HUES6 (cell line): ENCODE results near the gene TMCO2.
A peak's percentile ranks its signal among the peaks of the same experiment; 100 is the strongest.

Experiments
- H3K27ac ChIP-seq: 2 replicates; pipeline ENCODE4 v1.7.0; 2013; ENCODE audit warnings: low read depth, mild to moderate bottlenecking, low read length, inconsistent platforms
- H3K27me3 ChIP-seq: 2 replicates; pipeline ENCODE4 v1.6.1; 2013; ENCODE audit warnings: low read length; ENCODE audit not compliant: control insufficient read depth, insufficient read depth
- H3K36me3 ChIP-seq: 2 replicates; pipeline ENCODE4 v1.6.1; 2013; ENCODE audit warnings: low read length; ENCODE audit not compliant: control insufficient read depth, insufficient read depth
- H3K4me1 ChIP-seq: 2 replicates; pipeline ENCODE4 v1.6.1; 2013; ENCODE audit warnings: low read length; ENCODE audit not compliant: control insufficient read depth, insufficient read depth
- H3K4me3 ChIP-seq: 2 replicates; pipeline ENCODE4 v1.5.1; 2013; ENCODE audit warnings: low read depth, low read length
- H3K9ac ChIP-seq: one replicate; pipeline ENCODE4 v1.6.1; 2013; ENCODE audit warnings: mild to moderate bottlenecking, low read length
- H3K9me3 ChIP-seq: 2 replicates; pipeline ENCODE4 v1.6.1; 2013; ENCODE audit warnings: low read depth, low read length; ENCODE audit not compliant: control insufficient read depth, insufficient read depth

The TMCO2 gene

DNA sequence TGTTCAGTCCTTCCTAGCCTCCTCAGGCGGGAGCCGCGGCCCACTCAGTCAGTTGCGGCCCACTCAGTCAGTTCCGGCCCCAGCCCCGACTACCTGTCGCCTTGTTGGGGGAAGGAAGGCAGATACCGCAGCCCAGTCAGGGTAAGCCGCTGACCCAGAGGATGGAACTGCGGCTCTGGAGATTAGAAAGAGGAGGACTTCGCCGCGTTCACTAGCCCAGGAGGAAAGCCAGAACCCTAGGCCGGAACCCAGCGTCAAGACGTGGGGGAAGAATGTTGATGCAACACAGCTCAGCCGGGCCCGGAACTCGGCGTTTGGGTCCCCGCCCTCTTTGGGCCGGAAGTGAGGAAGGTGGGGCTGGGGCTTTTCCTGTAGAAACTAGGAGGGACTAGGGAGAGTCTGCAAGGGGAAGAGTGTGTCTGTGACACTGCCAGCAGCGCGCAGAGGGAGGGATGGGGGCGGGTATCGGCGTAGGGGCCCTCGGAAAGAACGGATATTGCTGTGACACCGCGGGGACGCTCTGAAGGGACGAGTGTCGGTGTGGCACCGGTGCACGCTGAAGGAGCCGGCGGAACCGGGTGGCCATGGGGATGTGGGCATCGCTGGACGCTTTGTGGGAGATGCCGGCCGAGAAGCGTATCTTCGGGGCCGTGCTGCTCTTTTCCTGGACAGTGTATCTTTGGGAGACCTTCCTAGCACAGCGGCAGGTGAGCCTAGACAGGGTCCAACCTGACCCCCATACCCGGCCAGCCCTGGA lies 10.1 kb downstream of the TMCO2 start, which contains the start of gene ZMPSTE24:
TSS of gene ZMPSTE24 (plus strand) at position 549 of the 757 bp plus-strand sequence. CDS start at position 585, 36 bp downstream.
- H3K4me3 ChIP-seq, result peak within 1 kb of the TSS; percentile 99
- no peaks in the 10 kb centered on the region for H3K9me3 ChIP-seq
- peaks cover 33% of the 10 kb centered on the region for H3K36me3 ChIP-seq
- peak within 1 kb of the TSS; percentile 96 for H3K9ac ChIP-seq
- no peaks in the 10 kb centered on the region for H3K27me3 ChIP-seq
- peak within 1 kb of the TSS; percentile 87 for H3K27ac ChIP-seq
- 0 out of 2 replicates have a peak, but pooled peaks cover 5% of the 10 kb centered on the region for H3K4me1 ChIP-seq

DNA sequence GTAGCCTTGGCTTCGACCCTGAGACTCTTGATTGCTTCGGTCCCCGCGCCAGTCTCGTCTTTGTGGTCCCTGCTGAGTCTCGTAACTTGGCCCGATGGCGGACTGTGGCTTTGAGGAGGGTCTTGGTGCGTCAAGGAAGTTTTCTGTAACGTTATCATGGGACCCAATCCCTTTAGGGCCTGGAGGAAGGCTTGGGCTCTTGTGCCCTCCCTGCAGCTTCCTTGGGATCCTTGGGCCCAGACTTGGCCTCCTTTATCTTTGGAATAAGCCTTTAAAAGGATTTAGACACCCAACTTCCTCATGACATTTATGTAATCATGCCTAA lies 10.7 kb downstream of the TMCO2 start:
- Histone ChIP-seq H3K9me3 (no peaks in the 10 kb centered on the region), H3K27ac (peak overlapping the region; percentile 79), H3K36me3 (peaks cover 39% of the 10 kb centered on the region), H3K4me3 (peak overlapping the region; percentile 99), H3K9ac (peak overlapping the region; percentile 96), H3K27me3 (no peaks in the 10 kb centered on the region), H3K4me1 (0 out of 2 replicates have a peak, but pooled peaks cover 5% of the 10 kb centered on the region)

DNA sequence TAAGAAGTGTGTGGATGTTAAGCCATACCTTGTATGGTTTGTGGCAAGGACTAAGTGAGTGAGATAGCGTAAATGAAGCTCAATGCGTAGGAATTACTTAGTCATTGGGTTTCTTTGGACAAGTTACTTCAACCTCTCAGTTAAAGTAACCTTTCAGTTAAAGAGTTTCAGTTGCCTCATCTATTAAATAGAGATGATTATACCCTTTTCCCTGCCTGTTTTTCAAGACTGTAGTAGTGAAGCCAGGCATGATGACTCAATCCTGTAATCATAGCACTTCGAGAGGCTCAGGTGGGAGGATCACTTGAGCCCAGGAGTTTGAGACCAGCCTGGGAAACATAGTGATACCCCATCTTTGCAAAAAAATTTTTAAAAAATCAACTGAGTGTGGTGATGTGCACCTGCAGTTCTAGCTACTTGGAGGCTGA lies 16.6 kb downstream of the TMCO2 start:
- no peaks in the 10 kb centered on the region for H3K9me3 ChIP-seq
- H3K27ac ChIP-seq, result no peak overlapping the region
- no peaks in the 10 kb centered on the region for H3K4me1 ChIP-seq
- no peak overlapping the region for H3K4me3 ChIP-seq
- H3K36me3 ChIP-seq, result peaks cover 81% of the 10 kb centered on the region
- H3K27me3 ChIP-seq, result no peaks in the 10 kb centered on the region
- H3K9ac ChIP-seq, result no peak overlapping the region

DNA sequence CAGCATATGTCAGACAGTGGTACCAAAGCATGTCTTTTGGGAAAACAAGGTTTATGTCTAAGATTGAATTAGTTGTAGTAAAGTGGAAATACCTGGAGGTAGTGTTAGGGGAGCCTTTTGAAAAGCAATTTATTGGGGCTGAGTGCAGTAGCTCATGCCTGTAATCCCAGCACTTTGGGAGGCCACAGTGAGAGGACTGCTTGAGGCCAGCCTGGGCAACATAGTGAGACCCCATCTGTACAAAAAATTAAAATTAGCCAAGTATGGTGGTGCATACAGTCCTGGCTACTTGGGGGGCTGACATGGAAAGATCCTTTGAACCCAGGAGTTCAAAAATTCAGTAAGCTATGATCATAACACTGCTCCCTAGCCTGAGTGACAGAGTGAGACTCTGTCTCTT lies 17.6 kb downstream of the TMCO2 start:
- Histone ChIP-seq H3K27me3 (no peaks in the 10 kb centered on the region), H3K4me1 (no peaks in the 10 kb centered on the region), H3K9ac (no peak overlapping the region), H3K36me3 (peaks cover 82% of the 10 kb centered on the region), H3K9me3 (no peaks in the 10 kb centered on the region), H3K27ac (no peak overlapping the region), H3K4me3 (no peak overlapping the region)

DNA sequence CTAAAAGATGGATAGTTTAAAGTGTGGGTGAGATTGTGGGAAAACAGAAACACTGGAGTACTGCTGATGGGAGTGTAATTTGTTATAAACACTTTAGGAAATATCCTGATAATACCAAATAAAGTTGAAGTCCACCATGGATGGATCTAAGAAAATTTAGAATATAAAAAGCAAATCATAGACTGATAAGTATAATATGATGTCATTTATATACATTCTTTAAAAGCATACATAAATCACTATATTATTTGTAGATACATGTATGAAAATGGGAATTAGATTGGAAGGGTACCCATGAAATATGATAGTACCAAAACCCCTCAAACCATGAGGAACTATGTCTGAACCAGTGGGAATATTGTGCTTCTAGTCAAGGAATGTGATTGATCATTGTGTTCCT lies 18.2 kb downstream of the TMCO2 start:
- Histone ChIP-seq H3K4me3 (no peak overlapping the region), H3K27ac (no peak overlapping the region), H3K36me3 (peaks cover 82% of the 10 kb centered on the region), H3K27me3 (no peaks in the 10 kb centered on the region), H3K9me3 (no peaks in the 10 kb centered on the region), H3K9ac (no peak overlapping the region), H3K4me1 (no peaks in the 10 kb centered on the region)

DNA sequence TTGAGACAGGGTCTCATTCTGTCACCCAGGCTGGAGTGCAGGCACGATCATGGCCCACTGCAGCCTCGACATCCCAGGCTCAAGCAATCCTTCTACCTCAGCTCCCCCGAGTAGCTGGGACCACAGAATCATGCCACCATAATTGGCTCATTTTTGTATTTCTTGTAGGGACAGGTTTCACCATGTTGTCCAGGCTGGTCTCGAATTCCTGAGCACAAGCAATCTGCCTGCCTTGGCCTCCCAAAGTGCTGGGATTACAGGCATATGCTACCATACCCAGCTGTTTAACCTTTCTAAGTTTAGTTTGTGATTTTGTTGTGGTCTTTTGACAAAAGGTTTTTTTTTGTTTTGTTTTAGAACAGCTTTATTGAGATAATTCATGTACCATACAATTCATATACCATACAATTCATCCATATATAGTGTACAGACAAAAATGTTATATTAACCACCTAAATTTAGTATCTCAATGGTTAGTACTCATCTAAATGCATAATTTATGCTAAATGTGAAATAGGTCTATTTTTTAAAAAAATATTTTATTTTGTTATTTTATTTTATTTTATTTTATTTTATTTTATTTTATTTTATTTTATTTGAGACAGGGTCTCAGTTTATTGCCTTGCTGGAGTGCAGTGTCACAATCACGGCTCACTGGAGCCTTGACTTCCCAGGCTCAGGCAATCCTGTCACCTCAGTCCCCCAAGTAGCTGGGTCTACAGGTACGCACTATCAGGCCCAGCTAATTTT lies 19.2 kb downstream of the TMCO2 start:
- H3K4me3 ChIP-seq, result no peak overlapping the region
- H3K4me1 ChIP-seq, result no peaks in the 10 kb centered on the region
- no peak overlapping the region for H3K9ac ChIP-seq
- H3K27me3 ChIP-seq, result no peaks in the 10 kb centered on the region
- H3K36me3 ChIP-seq, result peaks cover 82% of the 10 kb centered on the region
- H3K27ac ChIP-seq, result no peak overlapping the region
- no peaks in the 10 kb centered on the region for H3K9me3 ChIP-seq

DNA sequence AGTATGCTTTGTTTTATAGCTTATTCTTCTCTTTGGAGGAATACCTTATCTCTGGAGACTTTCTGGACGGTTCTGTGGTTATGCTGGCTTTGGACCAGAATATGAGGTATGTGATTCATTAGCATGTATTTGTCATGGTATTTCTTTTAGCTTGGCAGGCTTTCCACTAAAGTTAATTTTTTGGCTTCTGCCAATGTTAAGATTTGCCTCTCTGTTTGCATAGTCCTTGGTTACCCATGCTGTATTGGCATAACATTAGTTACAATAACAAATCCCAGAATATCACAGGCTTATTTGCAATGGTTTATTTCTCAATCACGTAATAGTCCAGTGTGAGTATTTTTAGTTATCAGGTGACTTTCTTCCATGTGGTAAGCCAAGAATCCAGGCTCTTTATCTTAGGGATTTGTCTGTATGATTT lies 20.0 kb downstream of the TMCO2 start:
- no peaks in the 10 kb centered on the region for H3K27me3 ChIP-seq
- H3K36me3 ChIP-seq, result peaks cover 83% of the 10 kb centered on the region
- H3K4me1 ChIP-seq, result no peaks in the 10 kb centered on the region
- no peaks in the 10 kb centered on the region for H3K9me3 ChIP-seq
- H3K27ac ChIP-seq, result no peak overlapping the region
- H3K9ac ChIP-seq, result no peak overlapping the region
- H3K4me3 ChIP-seq, result no peak overlapping the region

DNA sequence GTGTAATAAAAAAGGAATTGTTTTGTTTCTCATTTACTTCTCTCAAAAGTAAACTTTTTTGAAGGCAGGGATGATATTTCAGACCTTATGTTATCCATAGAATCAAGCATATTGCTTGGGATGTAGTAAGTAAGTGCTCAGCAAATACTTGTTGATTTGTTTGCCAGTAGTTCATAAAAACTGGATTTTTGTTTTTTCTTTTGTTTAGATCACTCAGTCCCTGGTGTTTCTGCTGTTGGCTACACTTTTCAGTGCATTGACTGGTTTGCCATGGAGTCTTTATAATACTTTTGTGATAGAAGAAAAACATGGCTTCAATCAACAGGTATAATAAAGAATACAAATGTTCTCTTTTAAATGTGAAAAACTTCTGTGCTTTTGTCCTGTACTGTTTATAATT lies 20.5 kb downstream of the TMCO2 start:
- Histone ChIP-seq H3K9me3 (no peaks in the 10 kb centered on the region), H3K36me3 (peaks cover 82% of the 10 kb centered on the region), H3K4me3 (no peak overlapping the region), H3K4me1 (no peaks in the 10 kb centered on the region), H3K27me3 (no peaks in the 10 kb centered on the region), H3K27ac (no peak overlapping the region), H3K9ac (no peak overlapping the region)

DNA sequence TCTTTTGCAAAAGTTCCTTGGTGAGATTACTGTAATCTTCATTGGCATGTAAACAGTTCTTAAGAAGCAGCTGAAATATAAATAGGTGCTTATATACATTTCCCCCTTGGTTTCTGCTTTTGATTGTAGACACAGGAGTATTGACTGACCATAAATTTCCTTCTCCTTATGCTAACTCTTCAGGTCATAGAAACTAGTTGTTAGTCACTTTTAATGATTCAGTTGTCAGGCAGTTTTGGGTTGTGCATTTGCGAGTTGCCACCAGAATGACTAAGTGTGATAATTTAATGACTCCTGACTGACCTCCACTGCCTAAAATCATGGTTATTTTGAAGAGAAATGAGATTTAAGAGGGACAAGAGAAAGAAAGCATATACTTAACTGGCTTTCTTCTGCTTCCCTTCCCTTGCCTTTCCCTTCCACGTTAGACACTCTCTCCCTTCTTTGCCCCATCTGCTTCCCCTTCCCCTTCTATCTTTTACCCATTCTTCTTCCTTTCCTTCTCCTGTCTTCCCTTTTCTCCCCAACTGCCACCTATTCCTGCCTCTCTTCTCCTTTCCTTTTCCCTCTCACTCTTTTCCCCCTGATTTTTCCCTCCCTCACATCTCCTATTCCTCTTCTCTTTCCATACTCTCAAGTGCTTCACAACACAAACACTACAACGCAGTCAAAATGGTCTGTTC lies 22.6 kb downstream of the TMCO2 start:
- peaks cover 81% of the 10 kb centered on the region for H3K36me3 ChIP-seq
- H3K27me3 ChIP-seq, result no peaks in the 10 kb centered on the region
- no peaks in the 10 kb centered on the region for H3K9me3 ChIP-seq
- no peaks in the 10 kb centered on the region for H3K4me1 ChIP-seq
- H3K9ac ChIP-seq, result no peak overlapping the region
- H3K27ac ChIP-seq, result no peak overlapping the region
- H3K4me3 ChIP-seq, result no peak overlapping the region

DNA sequence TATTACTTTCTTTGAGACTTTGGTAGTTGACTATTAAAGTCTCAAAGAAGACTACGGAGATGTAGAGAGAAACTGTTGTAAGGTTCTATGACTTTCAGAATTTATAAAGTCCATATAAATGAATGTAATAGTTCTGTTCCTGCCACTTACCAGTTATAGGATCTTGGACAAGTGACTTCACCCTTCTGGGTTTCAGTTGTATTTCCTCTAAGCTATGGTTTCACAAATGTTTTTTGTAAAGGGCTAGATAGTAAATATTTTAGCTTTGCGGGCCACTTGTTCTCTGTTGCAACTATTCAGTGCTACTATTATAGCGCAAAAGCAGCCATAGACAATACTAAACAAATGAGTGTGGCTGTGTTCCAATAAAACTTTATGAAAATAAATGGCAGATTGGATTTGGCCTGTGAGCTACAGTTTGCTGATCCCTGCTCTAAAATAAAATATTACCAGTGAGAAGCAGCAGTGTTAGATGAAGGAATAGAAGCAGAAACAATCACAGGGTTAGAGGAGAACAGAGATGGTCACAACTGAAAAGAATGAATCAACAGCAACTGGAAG lies 25.0 kb downstream of the TMCO2 start:
- Histone ChIP-seq H3K4me3 (no peak overlapping the region), H3K27ac (no peak overlapping the region), H3K9ac (no peak overlapping the region), H3K36me3 (peaks cover 73% of the 10 kb centered on the region), H3K9me3 (no peaks in the 10 kb centered on the region), H3K27me3 (no peaks in the 10 kb centered on the region), H3K4me1 (no peaks in the 10 kb centered on the region)
